ENCODE data around the gene MTR. TPM values are rescaled to one million over a fixed set of nuclear protein-coding genes. Genes with fewer than 3 reads are reported as not detected.

MTR gene
- total RNA-seq, 1 experiment from 2014 or later: 24.6 TPM

GRCh38 chr1:236809148-236809547 lies 14.1 kb downstream of the MTR start (continued):
- TF ChIP-seq CTCF (IDR thresholded peaks at IDR 0.05 in 2 of 3, conservative IDR thresholded peaks at IDR 0.05 in 1 of 3; ENCODE audit: borderline replicate concordance in 1 of 3, insufficient read depth in 1 of 3, low read depth in 2 of 3, low read length in 2 of 3) (no peak), MAX (IDR thresholded peaks at IDR 0.05) (no peak), YY1 (IDR thresholded peaks at IDR 0.05; ENCODE audit: extremely low read depth, insufficient replicate concordance, low read depth, low read length) (no peak)

GRCh38 chr1:236810018-236810417 lies 14.9 kb downstream of the MTR start:
- TF ChIP-seq ZNF274 (IDR thresholded peaks at IDR 0.05; ENCODE audit: low read depth, low read length) (no peak), CBX3 (IDR thresholded peaks at IDR 0.05; ENCODE audit: low read depth) (no peak), JUND (IDR thresholded peaks at IDR 0.05) (no peak), RAD21 (IDR thresholded peaks at IDR 0.05; ENCODE audit: low read depth) (no peak), SP1 (IDR thresholded peaks at IDR 0.05; ENCODE audit: low read depth) (no peak), SRF (IDR thresholded peaks at IDR 0.05; ENCODE audit: low read depth) (no peak), ATF3 (IDR thresholded peaks at IDR 0.05) (no peak), ZFX (IDR thresholded peaks at IDR 0.05) (no peak), REST (IDR thresholded peaks at IDR 0.05; ENCODE audit: low read depth) (no peak)
- no peak overlapping the region for H2AFZ ChIP-seq (ENCODE audit: low read depth, low read length, poor library complexity, severe bottlenecking)
- DNase-seq (ENCODE audit: low read depth, low spot score) (no peak), ATAC-seq (no peak)
- no peaks in the 10 kb centered on the region for H3K9me3 ChIP-seq (ENCODE audit: control insufficient read depth in 1 of 2, insufficient read depth in 1 of 2, low read depth in 1 of 2, low read length in 2 of 2)
- H3K79me2 ChIP-seq (ENCODE audit: insufficient read depth, low read length): no peaks in the 10 kb centered on the region; the same call in 1 of the 2 replicates
- POLR2A ChIA-PET: no interaction called here
- BruUV-seq (replicated peaks): no TSS peak
- peaks cover 0 to 5% of the 10 kb centered on the region in 2 experiments; a peak in 3 of 4 replicates for H3K36me3 ChIP-seq (ENCODE audit: control insufficient read depth in 1 of 2, insufficient read depth in 2 of 2, low read length in 2 of 2)
- no peaks in the 10 kb centered on the region for H3K9me2 ChIP-seq (ENCODE audit: insufficient read depth)
- no peaks in the 10 kb centered on the region for H3K27me3 ChIP-seq (ENCODE audit: insufficient read depth, low read length)
- H3K4me2 ChIP-seq (ENCODE audit: low read length): no peak overlapping the region
- H3K4me1 ChIP-seq (ENCODE audit: control insufficient read depth in 1 of 2, insufficient read depth in 2 of 2, low read length in 2 of 2): no peaks in the 10 kb centered on the region
- RAD21 ChIA-PET (ENCODE audit: low non-redundant PET in 1 of 2, low total read pairs in 2 of 2, uncharacterized antibody in 2 of 2, unreplicated experiment in 2 of 2): no interaction called here
- H3K9ac ChIP-seq (ENCODE audit: low read length): no peak overlapping the region
- no peaks in the 10 kb centered on the region for H4K20me1 ChIP-seq (ENCODE audit: insufficient read depth)
- CTCF ChIA-PET: no interaction called here
- H3K27ac ChIP-seq (ENCODE audit: low read depth, low read length): no peak overlapping the region
- H3K4me3 ChIP-seq (replicated peaks in 1 of 2; ENCODE audit: low read depth in 1 of 2, low read length in 2 of 2): no peak overlapping the region
- intact Hi-C loops (cut with micrococcal nuclease): no loop called here

All from HCT116 (cell line).